Breast epithelium (tissue), 4 donors: ENCODE data around the gene FLVCR2. TPM values are rescaled to one million over a fixed set of nuclear protein-coding genes. Genes with fewer than 3 reads are reported as not detected.
A peak's percentile ranks its signal among the peaks of the same experiment; 100 is the strongest.

Source experiments
- DNase-seq, 2 donors: peaks; one replicate each; pipeline ENCODE4 v3.0.0-alpha.2; 2019; ENCODE audit warnings: low spot score in 2 of 2
- H3K27ac ChIP-seq, 2 donors: fragments of 200-600 bp; sonication (generic) in 1 of 2; one replicate each; pipeline ENCODE4 v1.5.1; 2016 to 2019; ENCODE audit warnings: mild to moderate bottlenecking in 1 of 2
- H3K27me3 ChIP-seq, 2 donors: fragments of 200-600 bp; sonication (generic) in 1 of 2; one replicate each; pipeline versions ENCODE4 v1.5.1 to v1.6.0; 2017 to 2019; ENCODE audit warnings: control low read depth in 1 of 2, mild to moderate bottlenecking in 1 of 2
- H3K36me3 ChIP-seq: fragments of 200-600 bp; one replicate; pipeline ENCODE4 v1.5.1; 2019
- H3K4me1 ChIP-seq, 2 donors: fragments of 200-600 bp; sonication (generic); one replicate each; pipeline ENCODE4 v1.5.1; 2016 to 2019; ENCODE audit warnings: control low read depth in 1 of 2
- H3K4me3 ChIP-seq, 3 donors: fragments of 200-600 bp; sonication (generic); 1 replicate in 2 of 3; 2 replicates in 1 of 3; pipeline ENCODE4 v1.5.1; 2016 to 2019; ENCODE audit warnings: mild to moderate bottlenecking in 3 of 3, moderate library complexity in 2 of 3
- H3K9me3 ChIP-seq, 2 donors: fragments of 200-600 bp; sonication (generic) in 1 of 2; one replicate each; pipeline ENCODE4 v1.5.1; 2016 to 2019; ENCODE audit warnings: control low read depth in 1 of 2
- POLR2A ChIP-seq: fragments of 450-650 bp; IDR thresholded peaks from one replicate; pipeline ENCODE4 v1.6.1; 2016; ENCODE audit warnings: antibody characterized with exemption, mild to moderate bottlenecking, moderate library complexity
- POLR2AphosphoS5 ChIP-seq, 3 donors: sonication (generic); formaldehyde crosslinking; IDR thresholded peaks; one replicate each; pipeline ENCODE4 v1.6.1; 2017; ENCODE audit warnings: antibody characterized with exemption in 3 of 3
- intact Hi-C: fragments of 100-400 bp; cut with DNase I; formaldehyde crosslinking; loops from one replicate; pipeline ENCODE4 v1.15.1; 2023; ENCODE audit warnings: low total_unique reads
- total RNA-seq, 3 donors: library from RNA; depleted of rRNA; stranded (reverse); fragments of >200 nt; gene quantifications; one replicate each; pipeline ENCODE4 v1.1.0, GENCODE V29; 2016
- TF ChIP-seq, protein P1 (sequence below), 3 donors: fragments of 450-650 bp; IDR thresholded peaks; one replicate each; pipeline ENCODE4 v1.5.1; 2016 to 2017; ENCODE audit warnings: antibody characterized with exemption in 3 of 3, mild to moderate bottlenecking in 3 of 3, moderate library complexity in 3 of 3

Gene FLVCR2, protein sequence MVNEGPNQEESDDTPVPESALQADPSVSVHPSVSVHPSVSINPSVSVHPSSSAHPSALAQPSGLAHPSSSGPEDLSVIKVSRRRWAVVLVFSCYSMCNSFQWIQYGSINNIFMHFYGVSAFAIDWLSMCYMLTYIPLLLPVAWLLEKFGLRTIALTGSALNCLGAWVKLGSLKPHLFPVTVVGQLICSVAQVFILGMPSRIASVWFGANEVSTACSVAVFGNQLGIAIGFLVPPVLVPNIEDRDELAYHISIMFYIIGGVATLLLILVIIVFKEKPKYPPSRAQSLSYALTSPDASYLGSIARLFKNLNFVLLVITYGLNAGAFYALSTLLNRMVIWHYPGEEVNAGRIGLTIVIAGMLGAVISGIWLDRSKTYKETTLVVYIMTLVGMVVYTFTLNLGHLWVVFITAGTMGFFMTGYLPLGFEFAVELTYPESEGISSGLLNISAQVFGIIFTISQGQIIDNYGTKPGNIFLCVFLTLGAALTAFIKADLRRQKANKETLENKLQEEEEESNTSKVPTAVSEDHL
- total RNA-seq: 10 to 100 TPM in 1 of 3 donors, 1 to 10 TPM in 2; 4.6 to 15.4 (median 9.1) TPM

DNA sequence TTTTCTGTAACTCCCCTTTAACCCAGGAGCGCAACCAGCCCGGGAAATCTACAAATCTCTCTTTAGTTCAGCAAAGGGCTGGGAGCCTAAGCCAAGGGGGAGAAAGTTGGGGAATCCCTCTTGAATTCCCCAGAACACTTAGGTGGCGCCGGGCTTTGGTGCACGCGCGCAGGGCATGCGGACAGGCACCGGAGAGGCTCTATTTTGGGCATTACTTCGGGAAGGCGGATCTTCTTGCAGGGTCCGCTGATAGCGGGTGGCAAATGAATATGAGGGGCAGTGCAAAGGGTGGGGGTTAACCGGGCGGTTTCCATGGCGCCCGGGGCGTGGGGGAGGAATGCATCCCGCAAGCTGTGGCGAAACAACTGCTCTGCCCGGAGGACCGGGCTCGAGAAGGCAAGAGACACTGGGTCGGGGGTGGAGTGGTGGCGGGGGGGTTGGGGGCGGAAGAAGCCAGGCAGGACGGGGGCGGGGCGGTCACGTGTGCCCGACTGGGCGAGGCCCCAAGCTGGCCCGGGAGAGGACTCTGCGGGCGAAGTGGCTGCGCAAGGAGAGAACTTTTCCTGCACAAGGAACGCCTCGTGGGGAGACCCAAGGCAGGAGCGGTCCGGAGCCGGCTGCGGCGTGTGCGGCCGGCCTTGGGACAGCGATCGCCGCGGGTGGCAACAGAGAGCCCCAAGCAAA, at the start of gene FLVCR2:
Gene FLVCR2 (plus strand): TSS at position 519 of the 684 bp plus-strand sequence. CDS start 353 bp downstream, outside the sequence.
- no peaks in the 10 kb centered on the region for H3K36me3 ChIP-seq

DNA sequence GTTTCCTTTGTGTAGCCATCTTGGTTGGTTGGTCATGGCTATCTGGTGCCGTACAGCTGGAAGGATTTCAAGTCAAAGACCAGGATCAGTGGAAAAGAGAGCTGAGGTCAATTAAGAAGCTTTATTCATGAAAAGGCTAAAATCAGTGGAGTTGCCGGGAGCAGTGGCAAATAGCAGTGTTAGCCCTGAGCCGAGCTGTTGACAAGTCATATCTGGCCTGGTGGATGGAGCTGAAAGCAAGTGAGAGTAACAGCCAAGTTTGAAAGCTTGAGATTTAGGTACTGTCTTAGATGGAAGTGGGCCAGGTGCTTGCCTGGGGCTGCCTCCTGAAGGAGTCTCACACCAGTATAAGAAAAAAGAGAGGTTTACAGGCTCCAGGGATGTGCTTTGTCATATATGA, 47.2 kb upstream of the FLVCR2 start:
- H3K36me3 ChIP-seq: no peaks in the 10 kb centered on the region
- TF ChIP-seq, protein P1, sequence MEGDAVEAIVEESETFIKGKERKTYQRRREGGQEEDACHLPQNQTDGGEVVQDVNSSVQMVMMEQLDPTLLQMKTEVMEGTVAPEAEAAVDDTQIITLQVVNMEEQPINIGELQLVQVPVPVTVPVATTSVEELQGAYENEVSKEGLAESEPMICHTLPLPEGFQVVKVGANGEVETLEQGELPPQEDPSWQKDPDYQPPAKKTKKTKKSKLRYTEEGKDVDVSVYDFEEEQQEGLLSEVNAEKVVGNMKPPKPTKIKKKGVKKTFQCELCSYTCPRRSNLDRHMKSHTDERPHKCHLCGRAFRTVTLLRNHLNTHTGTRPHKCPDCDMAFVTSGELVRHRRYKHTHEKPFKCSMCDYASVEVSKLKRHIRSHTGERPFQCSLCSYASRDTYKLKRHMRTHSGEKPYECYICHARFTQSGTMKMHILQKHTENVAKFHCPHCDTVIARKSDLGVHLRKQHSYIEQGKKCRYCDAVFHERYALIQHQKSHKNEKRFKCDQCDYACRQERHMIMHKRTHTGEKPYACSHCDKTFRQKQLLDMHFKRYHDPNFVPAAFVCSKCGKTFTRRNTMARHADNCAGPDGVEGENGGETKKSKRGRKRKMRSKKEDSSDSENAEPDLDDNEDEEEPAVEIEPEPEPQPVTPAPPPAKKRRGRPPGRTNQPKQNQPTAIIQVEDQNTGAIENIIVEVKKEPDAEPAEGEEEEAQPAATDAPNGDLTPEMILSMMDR (IDR thresholded peaks at IDR 0.05): no peak
- TF ChIP-seq POLR2AphosphoS5 (IDR thresholded peaks at IDR 0.05): no peak
- DNase-seq: no peak
- no peaks in the 10 kb centered on the region for H3K27me3 ChIP-seq
- H3K27ac ChIP-seq: no peak overlapping the region
- H3K4me1 ChIP-seq: no peaks in the 10 kb centered on the region
- intact Hi-C loops: no loop called here
- no peak overlapping the region for H3K4me3 ChIP-seq
- no peaks in the 10 kb centered on the region for H3K9me3 ChIP-seq

More for the DNA sequence above, at the start of gene FLVCR2:
- intact Hi-C loops: no loop called here
- TF ChIP-seq POLR2AphosphoS5 (IDR thresholded peaks at IDR 0.05): peak in 2 of 3 donors; percentile 20 to 25
- TF ChIP-seq, protein P1 (IDR thresholded peaks at IDR 0.05): no peak
- Histone ChIP-seq H3K4me3 (peak within 1 kb of the TSS; percentile 47 to 70 (median 62)), H3K27me3 (no peaks in the 10 kb centered on the region), H3K4me1 (peaks cover 7% of the 10 kb centered on the region in 2 donors), H3K9me3 (no peaks in the 10 kb centered on the region), H3K27ac (peak within 1 kb of the TSS; percentile 75 to 79)
- peak; percentile 69 to 82 for DNase-seq

DNA sequence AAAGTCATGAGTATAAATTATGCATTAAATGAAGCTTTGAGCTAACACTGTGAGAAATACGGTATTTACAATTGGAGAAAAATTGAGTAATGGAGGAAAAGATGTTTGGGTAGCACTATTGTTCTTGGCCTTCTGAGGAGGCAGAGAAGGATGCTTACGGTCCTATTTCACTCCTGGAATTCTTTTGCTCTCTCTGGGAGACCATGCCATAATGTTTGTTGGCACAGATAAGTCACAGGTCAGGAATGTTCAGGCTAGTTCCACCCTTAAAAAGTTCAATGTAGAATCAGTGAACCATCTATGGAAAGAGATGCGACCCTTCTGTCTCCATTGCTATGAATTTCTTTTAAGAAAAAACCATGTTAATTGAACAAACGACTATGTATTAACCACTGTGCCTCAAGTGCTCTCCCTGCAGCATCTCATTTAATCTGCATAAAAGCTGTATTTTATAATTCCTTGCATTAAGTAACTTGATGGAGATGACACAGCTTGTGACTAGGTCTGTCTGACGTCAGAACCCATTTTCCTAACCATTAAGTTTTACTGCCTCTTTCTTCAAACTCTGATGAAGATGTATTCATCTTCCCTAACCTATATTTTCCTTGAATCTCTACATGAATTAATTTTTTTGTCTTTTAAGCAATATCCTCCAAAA, 46.6 kb upstream of the FLVCR2 start:
- Histone ChIP-seq H3K27ac (no peak overlapping the region), H3K4me1 (no peaks in the 10 kb centered on the region), H3K36me3 (no peaks in the 10 kb centered on the region), H3K4me3 (no peak overlapping the region), H3K9me3 (no peaks in the 10 kb centered on the region), H3K27me3 (no peaks in the 10 kb centered on the region)
- DNase-seq: no peak
- intact Hi-C loops: no loop called here
- TF ChIP-seq, protein P1 (IDR thresholded peaks at IDR 0.05): no peak
- no peak for TF ChIP-seq POLR2AphosphoS5 (IDR thresholded peaks at IDR 0.05)
- TF ChIP-seq POLR2A: no peak

DNA sequence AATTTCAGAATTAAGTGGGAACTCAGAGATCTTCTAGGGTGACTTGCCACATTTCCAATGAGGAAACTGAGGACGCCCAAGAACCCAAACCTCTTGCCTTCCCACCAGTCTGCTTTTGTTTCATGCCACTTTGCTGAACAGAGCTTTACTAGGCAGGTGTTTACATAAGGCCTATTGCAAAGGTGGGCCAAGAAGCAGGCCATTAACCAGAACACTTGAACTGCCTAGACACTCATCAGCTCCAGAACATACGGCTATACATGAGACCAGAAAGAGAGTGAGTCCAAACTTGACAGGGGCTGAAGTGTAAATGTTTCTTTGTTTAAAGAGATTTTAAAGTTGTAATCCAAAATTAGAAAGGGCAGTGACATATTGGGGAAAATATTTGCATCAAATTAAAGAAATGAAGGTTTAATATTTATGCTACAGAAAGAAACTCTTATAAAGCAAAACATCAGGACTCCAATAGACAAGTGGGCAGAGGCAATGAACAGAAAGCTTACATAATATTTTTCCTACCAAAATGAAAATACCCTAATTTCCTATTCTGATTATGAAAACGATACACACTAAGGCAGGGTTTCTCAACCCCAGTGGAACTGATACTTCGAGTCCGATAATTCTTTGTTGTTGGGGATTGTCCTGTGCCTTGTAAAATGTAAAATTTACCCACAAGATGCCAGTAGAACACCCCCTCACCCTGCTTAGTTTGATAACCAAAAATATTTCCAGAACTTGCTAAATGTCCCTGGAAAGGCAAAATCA, 44.4 kb upstream of the FLVCR2 start:
- no peaks in the 10 kb centered on the region for H3K27me3 ChIP-seq
- no peaks in the 10 kb centered on the region for H3K4me1 ChIP-seq
- DNase-seq: no peak
- TF ChIP-seq POLR2A (no peak), POLR2AphosphoS5 (IDR thresholded peaks at IDR 0.05) (no peak)
- TF ChIP-seq, protein P1 (IDR thresholded peaks at IDR 0.05): no peak
- H3K27ac ChIP-seq: peak overlapping the region; percentile 7 to 53
- no peaks in the 10 kb centered on the region for H3K36me3 ChIP-seq
- no peak overlapping the region for H3K4me3 ChIP-seq
- H3K9me3 ChIP-seq: no peaks in the 10 kb centered on the region
- intact Hi-C loops: no loop called here
